Activated naive CD8-positive, alpha-beta T cell treated with anti-CD3 and anti-CD28 coated beads, Interleukin-2, amount 10 ng/mL, durations not matched to agents 7 days and 5 days (primary cell): ENCODE data around the gene MTARC2. TPM values are rescaled to one million over a fixed set of nuclear protein-coding genes. Genes with fewer than 3 reads are reported as not detected.

Source experiments
- ATAC-seq: fragments of 150-1000 bp; cut with Tn5 transposase; one replicate; pipeline ENCODE4 v1.10.0; 2021; ENCODE audit warnings: low read depth, moderate library complexity
- POLR2A ChIA-PET: fragments of 350-600 bp; sonication (Branson Sonifier 250); formaldehyde crosslinking; loops from one replicate; lab custom pipeline; 2021; ENCODE audit warnings: antibody characterized with exemption; lab: Charles Lee
- DNase-seq: peaks from one replicate; pipeline ENCODE4 v3.0.0; 2021
- H3K27ac Mint-ChIP-seq: one replicate; pipeline ENCODE4 v1.8.0; 2022; ENCODE audit warnings: mild to moderate bottlenecking, mixed read lengths
- H3K27me3 Mint-ChIP-seq: one replicate; pipeline ENCODE4 v1.8.0; 2022; ENCODE audit warnings: mild to moderate bottlenecking, moderate library complexity, mixed read lengths
- H3K36me3 Mint-ChIP-seq: one replicate; pipeline ENCODE4 v1.8.0; 2021; ENCODE audit warnings: mild to moderate bottlenecking, mixed read lengths
- H3K4me1 Mint-ChIP-seq: one replicate; pipeline ENCODE4 v1.8.0; 2021; ENCODE audit warnings: mixed read lengths
- H3K4me3 Mint-ChIP-seq: one replicate; pipeline ENCODE4 v1.8.0; 2022; ENCODE audit warnings: mild to moderate bottlenecking, moderate library complexity, mixed read lengths
- H3K9me3 Mint-ChIP-seq: one replicate; pipeline ENCODE4 v1.8.0; 2021; ENCODE audit warnings: mixed read lengths
- total RNA-seq, 2 experiments: library from RNA; stranded (reverse); gene quantifications; one replicate each; pipeline ENCODE4 v1.2.3, GENCODE V29; 2021

Gene MTARC2
- total RNA-seq, result not detected

- no peaks in the 10 kb centered on the region for H3K9me3 Mint-ChIP-seq
- H3K27ac Mint-ChIP-seq, result no peak within 1 kb of the TSS
- POLR2A ChIA-PET, result no interaction called here
- peak within 1 kb of the TSS; percentile 64 for H3K4me3 Mint-ChIP-seq
- peaks cover 5% of the 10 kb centered on the region for H3K4me1 Mint-ChIP-seq
- DNase-seq, result peak; percentile 36
- peaks cover 50% of the 10 kb centered on the region for H3K27me3 Mint-ChIP-seq
- no peaks in the 10 kb centered on the region for H3K36me3 Mint-ChIP-seq
- peak; percentile 60 for ATAC-seq
These were observed at the start of gene MTARC2 for GRCh38 chr1:220748089-220748934. MTARC2 (plus strand) TSS chr1:220748322; CDS start chr1:220748532, 210 bp downstream.

GRCh38 chr1:220698607-220699016, 49.5 kb upstream of the MTARC2 start:
- Mint-ChIP-seq H3K27ac (no peak overlapping the region), H3K4me3 (no peak overlapping the region), H3K27me3 (peaks cover 7% of the 10 kb centered on the region), H3K4me1 (peaks cover 5% of the 10 kb centered on the region), H3K36me3 (no peaks in the 10 kb centered on the region), H3K9me3 (no peaks in the 10 kb centered on the region)
- no peak for DNase-seq
- POLR2A ChIA-PET, result no interaction called here
- no peak for ATAC-seq

- Mint-ChIP-seq H3K36me3 (no peaks in the 10 kb centered on the region), H3K9me3 (no peaks in the 10 kb centered on the region), H3K4me3 (no peak overlapping the region), H3K4me1 (peaks cover 5% of the 10 kb centered on the region), H3K27me3 (peaks cover 7% of the 10 kb centered on the region), H3K27ac (no peak overlapping the region)
- ATAC-seq, result no peak
- POLR2A ChIA-PET, result no interaction called here
- no peak for DNase-seq
These were observed 49.1 kb upstream of the MTARC2 start for GRCh38 chr1:220699044-220699443.

DNA sequence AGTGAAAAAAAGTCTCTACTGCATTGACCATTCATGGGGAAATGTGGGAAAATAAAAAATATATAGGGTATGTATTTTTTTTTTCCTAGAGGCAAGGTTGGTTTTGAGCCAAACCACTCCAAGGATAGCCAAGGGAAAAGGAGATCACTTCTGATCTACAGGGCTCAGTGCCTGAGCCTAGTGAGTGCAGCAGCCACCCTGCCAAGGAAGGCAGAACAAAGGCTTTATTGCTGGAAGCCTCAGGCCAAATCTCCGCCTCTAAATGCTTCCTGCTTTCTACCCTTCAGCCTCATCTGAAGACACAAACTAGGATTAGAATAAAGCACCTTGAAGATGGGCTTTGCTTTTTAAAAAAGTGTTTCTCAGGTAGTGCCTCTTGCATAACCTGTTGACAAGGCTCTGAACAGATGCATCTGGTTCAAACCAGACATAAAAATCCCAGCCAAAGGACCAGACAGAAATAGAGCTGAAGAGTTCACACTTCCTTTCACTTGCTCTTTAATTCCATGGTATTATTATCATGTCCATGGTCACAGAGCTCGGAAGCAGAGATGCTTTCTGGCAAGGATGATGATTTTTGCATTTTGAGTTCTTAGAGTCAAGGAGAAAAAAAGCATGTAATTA, 47.5 kb upstream of the MTARC2 start:
- Mint-ChIP-seq H3K4me3 (no peak overlapping the region), H3K9me3 (no peaks in the 10 kb centered on the region), H3K27ac (no peak overlapping the region), H3K36me3 (no peaks in the 10 kb centered on the region), H3K4me1 (peaks cover 5% of the 10 kb centered on the region), H3K27me3 (peaks cover 7% of the 10 kb centered on the region)
- DNase-seq, result no peak
- POLR2A ChIA-PET, result no interaction called here
- no peak for ATAC-seq

- Mint-ChIP-seq H3K4me1 (peaks cover 5% of the 10 kb centered on the region), H3K27me3 (peaks cover 7% of the 10 kb centered on the region), H3K27ac (no peak overlapping the region), H3K9me3 (no peaks in the 10 kb centered on the region), H3K4me3 (no peak overlapping the region), H3K36me3 (no peaks in the 10 kb centered on the region)
- ATAC-seq (peak; percentile 65), DNase-seq (no peak)
- POLR2A ChIA-PET, result no interaction called here
These were observed 46.1 kb upstream of the MTARC2 start for GRCh38 chr1:220701974-220702373.

DNA sequence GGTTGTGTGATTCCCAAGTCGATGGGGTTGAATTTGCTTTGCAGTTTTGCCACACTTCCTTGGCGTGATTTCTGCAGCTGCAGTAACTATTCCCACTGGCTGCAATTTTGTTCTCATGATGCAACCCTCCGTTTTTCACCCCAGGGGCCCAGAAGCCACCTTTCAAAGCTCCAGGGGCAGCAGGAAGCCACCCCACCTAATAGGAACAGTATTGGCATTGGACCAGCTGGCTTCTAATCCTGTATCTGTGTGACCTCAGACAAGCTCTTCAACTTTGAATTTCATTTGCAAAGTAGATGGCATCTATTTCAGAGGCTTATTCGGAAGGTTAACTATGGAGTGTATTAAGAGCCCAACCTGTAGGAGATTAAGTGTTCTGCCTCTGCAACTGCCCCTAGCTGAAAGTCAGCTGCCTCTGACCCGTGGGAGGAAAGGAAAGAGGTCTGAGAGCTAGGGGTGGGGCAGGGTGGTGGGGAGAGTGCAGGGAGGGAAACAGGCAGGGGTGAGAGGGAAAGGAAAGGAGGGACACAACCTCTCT, 45.3 kb upstream of the MTARC2 start:
- H3K27me3 Mint-ChIP-seq, result peaks cover 7% of the 10 kb centered on the region
- ATAC-seq (no peak), DNase-seq (no peak)
- H3K4me1 Mint-ChIP-seq, result peaks cover 5% of the 10 kb centered on the region
- H3K36me3 Mint-ChIP-seq, result no peaks in the 10 kb centered on the region
- H3K4me3 Mint-ChIP-seq, result no peak overlapping the region
- H3K27ac Mint-ChIP-seq, result no peak overlapping the region
- no peaks in the 10 kb centered on the region for H3K9me3 Mint-ChIP-seq
- POLR2A ChIA-PET, result no interaction called here

DNA sequence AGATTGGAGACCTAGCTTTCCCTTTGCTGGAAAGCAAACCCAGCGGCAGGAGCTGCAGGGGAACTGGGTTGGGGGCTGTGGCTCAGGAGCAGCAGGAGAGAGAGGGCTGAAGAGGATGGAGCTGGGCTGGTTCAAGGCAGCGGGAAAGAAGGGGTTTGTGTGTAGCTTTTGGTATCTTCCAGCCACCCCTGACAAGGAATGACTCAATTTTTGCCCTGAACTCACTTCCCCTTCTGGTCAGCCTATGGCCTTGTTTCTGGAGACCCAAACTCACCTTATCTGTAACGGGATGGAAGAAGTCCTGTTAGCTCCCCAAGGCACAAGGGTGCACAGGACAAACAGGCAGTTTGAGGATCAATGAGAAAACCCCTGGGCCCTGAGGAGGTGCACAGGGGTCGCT, 44.8 kb upstream of the MTARC2 start:
- Mint-ChIP-seq H3K27me3 (peaks cover 7% of the 10 kb centered on the region), H3K4me1 (peaks cover 5% of the 10 kb centered on the region), H3K9me3 (no peaks in the 10 kb centered on the region), H3K36me3 (no peaks in the 10 kb centered on the region), H3K4me3 (no peak overlapping the region), H3K27ac (no peak overlapping the region)
- POLR2A ChIA-PET, result no interaction called here
- no peak for DNase-seq
- no peak for ATAC-seq

- DNase-seq, result no peak
- H3K9me3 Mint-ChIP-seq, result no peaks in the 10 kb centered on the region
- no peak overlapping the region for H3K4me3 Mint-ChIP-seq
- ATAC-seq, result no peak
- H3K4me1 Mint-ChIP-seq, result peaks cover 9% of the 10 kb centered on the region
- no peak overlapping the region for H3K27ac Mint-ChIP-seq
- POLR2A ChIA-PET, result no interaction called here
- no peaks in the 10 kb centered on the region for H3K36me3 Mint-ChIP-seq
- peaks cover 7% of the 10 kb centered on the region for H3K27me3 Mint-ChIP-seq
These were observed 42.3 kb upstream of the MTARC2 start for GRCh38 chr1:220705782-220706181.

GRCh38 chr1:220706480-220706879, 41.6 kb upstream of the MTARC2 start:
- no peaks in the 10 kb centered on the region for H3K36me3 Mint-ChIP-seq

GRCh38 chr1:220707160-220707559, 41.0 kb upstream of the MTARC2 start:
- H3K4me1 Mint-ChIP-seq, result peaks cover 5% of the 10 kb centered on the region
- POLR2A ChIA-PET, result no interaction called here
- H3K27me3 Mint-ChIP-seq, result peaks cover 7% of the 10 kb centered on the region
- no peaks in the 10 kb centered on the region for H3K9me3 Mint-ChIP-seq
- no peak for ATAC-seq
- H3K4me3 Mint-ChIP-seq, result no peak overlapping the region
- H3K36me3 Mint-ChIP-seq, result no peaks in the 10 kb centered on the region
- no peak for DNase-seq
- H3K27ac Mint-ChIP-seq, result no peak overlapping the region

More at GRCh38 chr1:220706480-220706879, 41.6 kb upstream of the MTARC2 start:
- no peak for ATAC-seq
- POLR2A ChIA-PET, result no interaction called here
- DNase-seq, result no peak
- Mint-ChIP-seq H3K27me3 (peaks cover 7% of the 10 kb centered on the region), H3K27ac (no peak overlapping the region), H3K4me3 (no peak overlapping the region), H3K9me3 (no peaks in the 10 kb centered on the region), H3K4me1 (peaks cover 9% of the 10 kb centered on the region)

GRCh38 chr1:220708244-220708643, 39.9 kb upstream of the MTARC2 start:
- Mint-ChIP-seq H3K27ac (no peak overlapping the region), H3K36me3 (no peaks in the 10 kb centered on the region), H3K9me3 (no peaks in the 10 kb centered on the region), H3K4me1 (peaks cover 4% of the 10 kb centered on the region), H3K4me3 (no peak overlapping the region), H3K27me3 (peaks cover 2% of the 10 kb centered on the region)
- POLR2A ChIA-PET, result no interaction called here
- DNase-seq (no peak), ATAC-seq (no peak)

- DNase-seq (no peak), ATAC-seq (no peak)
- H3K4me3 Mint-ChIP-seq, result no peak overlapping the region
- H3K4me1 Mint-ChIP-seq, result peaks cover 4% of the 10 kb centered on the region
- H3K27me3 Mint-ChIP-seq, result no peaks in the 10 kb centered on the region
- no peaks in the 10 kb centered on the region for H3K36me3 Mint-ChIP-seq
- no peaks in the 10 kb centered on the region for H3K9me3 Mint-ChIP-seq
- no peak overlapping the region for H3K27ac Mint-ChIP-seq
- POLR2A ChIA-PET, result no interaction called here
These were observed 39.0 kb upstream of the MTARC2 start for GRCh38 chr1:220708936-220709801.

DNA sequence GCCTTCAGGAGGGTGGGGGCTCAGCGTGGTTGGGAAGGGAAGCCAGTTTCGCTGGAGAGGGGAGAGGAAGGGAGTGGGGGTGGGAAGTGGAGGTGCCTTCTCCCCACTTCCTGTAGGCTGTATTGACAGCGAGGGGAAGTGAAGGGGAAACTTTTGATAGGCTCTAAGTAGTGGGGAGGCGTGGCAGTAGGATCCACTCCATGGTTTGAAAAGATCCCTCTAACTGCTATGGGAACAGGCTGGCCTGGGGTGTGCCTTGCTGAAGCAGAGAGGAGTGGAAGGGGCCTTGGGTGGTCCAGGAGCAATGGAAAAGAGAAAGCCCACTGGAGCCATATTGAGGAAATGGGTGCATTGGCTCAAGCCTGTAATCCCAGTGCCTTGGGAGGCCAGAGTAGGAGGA, 37.8 kb upstream of the MTARC2 start:
- H3K4me1 Mint-ChIP-seq, result peaks cover 4% of the 10 kb centered on the region
- H3K9me3 Mint-ChIP-seq, result no peaks in the 10 kb centered on the region
- ATAC-seq (no peak), DNase-seq (no peak)
- H3K4me3 Mint-ChIP-seq, result no peak overlapping the region
- H3K27me3 Mint-ChIP-seq, result no peaks in the 10 kb centered on the region
- H3K27ac Mint-ChIP-seq, result peak overlapping the region; percentile 2
- H3K36me3 Mint-ChIP-seq, result no peaks in the 10 kb centered on the region
- POLR2A ChIA-PET, result no interaction called here
